Gastrocnemius medialis (tissue), 4 donors: ENCODE data around the gene USP17L28.
"Not testable (repeated sequence)": the region's sequence is repeated elsewhere in the genome, so short reads cannot be mapped to it uniquely, and the experiment has no call there.

ENCODE experiments used
- CTCF ChIP-seq, 5 experiments: fragments of 450-650 bp in 3 of 5; fragments of 200-600 bp in 2 of 5; sonication (generic) in 2 of 5; IDR thresholded peaks in 4 of 5; conservative IDR thresholded peaks in 1 of 5; 1 replicate in 4 of 5; 2 replicates in 1 of 5; pipeline ENCODE4 v1.5.1; 2016 to 2019; ENCODE audit warnings: antibody characterized with exemption in 5 of 5, mild to moderate bottlenecking in 3 of 5, moderate library complexity in 3 of 5
- POLR2A ChIP-seq, 2 donors: fragments of 450-650 bp; IDR thresholded peaks; one replicate each; pipeline ENCODE4 v1.6.1; 2017; ENCODE audit warnings: antibody characterized with exemption in 2 of 2, mild to moderate bottlenecking in 2 of 2, moderate library complexity in 2 of 2

- not testable (repeated sequence) for TF ChIP-seq CTCF (IDR thresholded peaks at IDR 0.05 in 4 of 5, conservative IDR thresholded peaks at IDR 0.05 in 1 of 5); POLR2A (IDR thresholded peaks at IDR 0.05)
Measured at GRCh38 chr4:9389001-9389400, 40.3 kb downstream of the USP17L28 start.
